Astrocyte (in vitro differentiated cells and primary cell): ENCODE measurements around the gene CNEP1R1. TPM values are rescaled to one million over a fixed set of nuclear protein-coding genes. Genes with fewer than 3 reads are reported as not detected.
A peak's percentile ranks its signal among the peaks of the same experiment; 100 is the strongest.

Experiments used
- DNase-seq: peaks from one replicate; pipeline ENCODE4 v3.0.0-alpha.2; 2010; ENCODE audit warnings: low read depth
- FAIRE-seq: peaks from 2 replicates; lab custom pipeline; 2011; peaks lifted over from hg19 to GRCh38; lab: Jason Lieb, UNC
- H2AFZ ChIP-seq: 2 replicates; pipeline ENCODE4 v1.6.0; 2012; ENCODE audit warnings: low read depth, low read length, inconsistent platforms
- H3K27ac ChIP-seq: 2 replicates; pipeline ENCODE4 v1.5.1; 2011; ENCODE audit warnings: low read depth, low read length, inconsistent platforms
- H3K27me3 ChIP-seq: 2 replicates; pipeline ENCODE4 v1.6.0; 2011; ENCODE audit warnings: low read length, inconsistent platforms; ENCODE audit not compliant: insufficient read depth
- H3K36me3 ChIP-seq: 2 replicates; pipeline ENCODE4 v1.5.1; 2011; ENCODE audit warnings: low read length, inconsistent platforms; ENCODE audit not compliant: insufficient read depth
- H3K4me1 ChIP-seq: 2 replicates; pipeline ENCODE4 v1.5.1; 2011; ENCODE audit warnings: low read length, inconsistent platforms; ENCODE audit not compliant: insufficient read depth
- H3K4me2 ChIP-seq: 2 replicates; pipeline ENCODE4 v1.6.0; 2012; ENCODE audit warnings: low read length, inconsistent platforms
- H3K4me3 ChIP-seq: 2 replicates; pipeline ENCODE4 v1.5.1; 2011; ENCODE audit warnings: low read depth, mild to moderate bottlenecking, low read length, inconsistent platforms; ENCODE audit not compliant: insufficient read depth
- H3K79me2 ChIP-seq: 2 replicates; pipeline ENCODE4 v1.6.0; 2012; ENCODE audit warnings: mild to moderate bottlenecking, low read length, inconsistent platforms; ENCODE audit not compliant: insufficient read depth
- H3K9ac ChIP-seq: 2 replicates; pipeline ENCODE4 v1.6.0; 2012; ENCODE audit warnings: mild to moderate bottlenecking, low read length, inconsistent platforms
- H3K9me3 ChIP-seq: 2 replicates; pipeline ENCODE4 v1.5.1; 2012; ENCODE audit warnings: low read depth, mild to moderate bottlenecking, low read length, inconsistent platforms; ENCODE audit not compliant: insufficient read depth
- H4K20me1 ChIP-seq: 2 replicates; pipeline ENCODE4 v1.6.0; 2012; ENCODE audit warnings: low read length, inconsistent platforms; ENCODE audit not compliant: insufficient read depth
- H3K27ac Mint-ChIP-seq: one replicate; pipeline ENCODE4 v1.8.0; 2021; ENCODE audit warnings: mild to moderate bottlenecking, mixed read lengths; ENCODE audit not compliant: unreplicated experiment
- H3K27me3 Mint-ChIP-seq: one replicate; pipeline ENCODE4 v1.8.0; 2021; ENCODE audit warnings: low read depth, mixed read lengths; ENCODE audit not compliant: unreplicated experiment
- H3K36me3 Mint-ChIP-seq: one replicate; pipeline ENCODE4 v1.8.0; 2021; ENCODE audit warnings: low read depth, mixed read lengths; ENCODE audit not compliant: unreplicated experiment
- H3K4me1 Mint-ChIP-seq: one replicate; pipeline ENCODE4 v1.8.0; 2021; ENCODE audit warnings: low read depth, mixed read lengths; ENCODE audit not compliant: unreplicated experiment
- H3K4me3 Mint-ChIP-seq: one replicate; pipeline ENCODE4 v1.8.0; 2021; ENCODE audit warnings: mild to moderate bottlenecking, moderate library complexity, mixed read lengths; ENCODE audit not compliant: unreplicated experiment
- H3K9me3 Mint-ChIP-seq: one replicate; pipeline ENCODE4 v1.8.0; 2021; ENCODE audit warnings: mild to moderate bottlenecking, mixed read lengths; ENCODE audit not compliant: unreplicated experiment
- CTCF ChIP-seq: IDR thresholded peaks from 2 replicates; pipeline ENCODE4 v1.5.1; 2011; ENCODE audit warnings: low read depth, mild to moderate bottlenecking, inconsistent platforms, low read length, moderate library complexity; ENCODE audit not compliant: insufficient read depth
- EZH2 ChIP-seq: IDR thresholded peaks from 2 replicates; pipeline ENCODE4 v1.6.1; 2012; ENCODE audit warnings: mild to moderate bottlenecking, low read length, inconsistent platforms; ENCODE audit not compliant: insufficient read depth
- total RNA-seq: library from RNA; stranded (reverse); gene quantifications from 2 replicates; pipeline ENCODE4 v1.2.1, GENCODE V29; 2021

Gene CNEP1R1
- total RNA-seq, 1 donor from 2014 or later = 31.1 TPM

- no peaks in the 10 kb centered on the region for H3K9me3 Mint-ChIP-seq
- no peak for FAIRE-seq
Observed at GRCh38 chr16:49986351-49987124, 38.5 kb upstream of the CNEP1R1 start.

GRCh38 chr16:49987381-49987780 is 37.6 kb upstream of the CNEP1R1 start:
- no peak overlapping the region for H3K4me2 ChIP-seq

More at GRCh38 chr16:49986351-49987124, 38.5 kb upstream of the CNEP1R1 start:
- no peaks in the 10 kb centered on the region for H3K9me3 ChIP-seq
- Mint-ChIP-seq H3K27me3 (no peaks in the 10 kb centered on the region), H3K4me1 (peaks cover 9% of the 10 kb centered on the region), H3K27ac (no peak overlapping the region), H3K4me3 (no peak overlapping the region), H3K36me3 (no peaks in the 10 kb centered on the region)
- no peaks in the 10 kb centered on the region for H4K20me1 ChIP-seq
- H3K27ac ChIP-seq = no peak overlapping the region
- H3K4me2 ChIP-seq = peak overlapping the region; percentile 73
- no peaks in the 10 kb centered on the region for H3K36me3 ChIP-seq
- H3K27me3 ChIP-seq = no peaks in the 10 kb centered on the region
- peak; percentile 36 for DNase-seq
- TF ChIP-seq EZH2 (no peak), CTCF (no peak)
- peak overlapping the region; percentile 17 for H2AFZ ChIP-seq
- no peak overlapping the region for H3K9ac ChIP-seq
- peaks cover 3% of the 10 kb centered on the region for H3K4me1 ChIP-seq
- no peaks in the 10 kb centered on the region for H3K79me2 ChIP-seq
- peak overlapping the region; percentile 28 for H3K4me3 ChIP-seq

More at GRCh38 chr16:49987381-49987780, 37.6 kb upstream of the CNEP1R1 start:
- no peak overlapping the region for H3K9ac ChIP-seq
- Mint-ChIP-seq H3K4me1 (peaks cover 9% of the 10 kb centered on the region), H3K4me3 (no peak overlapping the region), H3K27me3 (no peaks in the 10 kb centered on the region), H3K36me3 (no peaks in the 10 kb centered on the region), H3K9me3 (no peaks in the 10 kb centered on the region), H3K27ac (no peak overlapping the region)
- H3K4me3 ChIP-seq = no peak overlapping the region
- no peaks in the 10 kb centered on the region for H3K36me3 ChIP-seq
- no peak overlapping the region for H3K27ac ChIP-seq
- H3K9me3 ChIP-seq = no peaks in the 10 kb centered on the region
- H2AFZ ChIP-seq = no peak overlapping the region
- H4K20me1 ChIP-seq = no peaks in the 10 kb centered on the region
- TF ChIP-seq CTCF (no peak), EZH2 (no peak)
- H3K4me1 ChIP-seq = peaks cover 3% of the 10 kb centered on the region
- H3K79me2 ChIP-seq = no peaks in the 10 kb centered on the region
- H3K27me3 ChIP-seq = no peaks in the 10 kb centered on the region
- DNase-seq (no peak), FAIRE-seq (no peak)
